Measurements from ENCODE around the gene DLGAP3. TPM values are rescaled to one million over a fixed set of nuclear protein-coding genes. Genes with fewer than 3 reads are reported as not detected.

DLGAP3 gene
- total RNA-seq, 4 donors from 2014 or later, result 0.15 TPM; not detected in 3

- no peak overlapping the region for H3K27ac ChIP-seq
- no peaks in the 10 kb centered on the region for H3K36me3 ChIP-seq
- no peak for ATAC-seq
- H3K4me3 ChIP-seq, result no peak overlapping the region
- in situ Hi-C loops (cut with MboI; ENCODE audit: low sequenced_read_pairs in 4 of 4), result no loop called here
- no peaks in the 10 kb centered on the region for H3K9me3 ChIP-seq
- H3K27me3 ChIP-seq, result peaks cover 0 to 3% (median 0%) of the 10 kb centered on the region in 3 donors
- TF ChIP-seq CTCF (IDR thresholded peaks at IDR 0.05 in 4 of 5, conservative IDR thresholded peaks at IDR 0.05 in 1 of 5) (no peak), POLR2A (IDR thresholded peaks at IDR 0.05) (no peak)
- no peaks in the 10 kb centered on the region for H3K4me1 ChIP-seq
- DNase-seq, result no peak
- intact Hi-C loops (cut with DNase I; ENCODE audit: low total_unique reads), result no loop called here
Measured at GRCh38 chr1:34910425-34910824, 19.0 kb downstream of the DLGAP3 start.

- H3K36me3 ChIP-seq, result no peaks in the 10 kb centered on the region
- H3K9me3 ChIP-seq, result no peaks in the 10 kb centered on the region
- H3K27me3 ChIP-seq, result no peaks in the 10 kb centered on the region
- ATAC-seq (no peak), DNase-seq (no peak)
- intact Hi-C loops (cut with DNase I; ENCODE audit: low total_unique reads), result no loop called here
- no peak overlapping the region for H3K27ac ChIP-seq
- TF ChIP-seq CTCF (IDR thresholded peaks at IDR 0.05 in 4 of 5, conservative IDR thresholded peaks at IDR 0.05 in 1 of 5) (no peak), POLR2A (IDR thresholded peaks at IDR 0.05) (no peak)
- H3K4me3 ChIP-seq, result no peak overlapping the region
- H3K4me1 ChIP-seq, result no peaks in the 10 kb centered on the region
- in situ Hi-C loops (cut with MboI; ENCODE audit: low sequenced_read_pairs in 4 of 4), result no loop called here
Measured at GRCh38 chr1:34908369-34908768, 21.1 kb downstream of the DLGAP3 start.

- no peak for TF ChIP-seq POLR2A (IDR thresholded peaks at IDR 0.05)
- no peak for TF ChIP-seq CTCF (IDR thresholded peaks at IDR 0.05 in 4 of 5, conservative IDR thresholded peaks at IDR 0.05 in 1 of 5)
- H3K27ac ChIP-seq, result no peak overlapping the region
- in situ Hi-C loops (cut with MboI; ENCODE audit: low sequenced_read_pairs in 4 of 4), result no loop called here
- H3K9me3 ChIP-seq, result no peaks in the 10 kb centered on the region
- no peak for DNase-seq
- ATAC-seq, result no peak
- intact Hi-C loops (cut with DNase I; ENCODE audit: low total_unique reads), result no loop called here
- H3K36me3 ChIP-seq, result no peaks in the 10 kb centered on the region
- no peaks in the 10 kb centered on the region for H3K4me1 ChIP-seq
- no peaks in the 10 kb centered on the region for H3K27me3 ChIP-seq
- no peak overlapping the region for H3K4me3 ChIP-seq
Measured at GRCh38 chr1:34907487-34908090, 21.9 kb downstream of the DLGAP3 start.

- no peak overlapping the region for H3K27ac ChIP-seq
- H3K4me1 ChIP-seq, result no peaks in the 10 kb centered on the region
- ATAC-seq, result no peak
- no peak for DNase-seq
- TF ChIP-seq POLR2A (IDR thresholded peaks at IDR 0.05), result no peak
- no peak for TF ChIP-seq CTCF (IDR thresholded peaks at IDR 0.05 in 4 of 5, conservative IDR thresholded peaks at IDR 0.05 in 1 of 5)
- H3K36me3 ChIP-seq, result no peaks in the 10 kb centered on the region
- intact Hi-C loops (cut with DNase I; ENCODE audit: low total_unique reads) (no loop called here), in situ Hi-C loops (cut with MboI; ENCODE audit: low sequenced_read_pairs in 4 of 4) (no loop called here)
- H3K9me3 ChIP-seq, result no peaks in the 10 kb centered on the region
- no peaks in the 10 kb centered on the region for H3K27me3 ChIP-seq
- no peak overlapping the region for H3K4me3 ChIP-seq
Measured at GRCh38 chr1:34906756-34907155, 22.7 kb downstream of the DLGAP3 start.

- TF ChIP-seq CTCF (IDR thresholded peaks at IDR 0.05 in 4 of 5, conservative IDR thresholded peaks at IDR 0.05 in 1 of 5), result no peak
- no peak for TF ChIP-seq POLR2A (IDR thresholded peaks at IDR 0.05)
- Histone ChIP-seq H3K4me1 (no peaks in the 10 kb centered on the region), H3K36me3 (no peaks in the 10 kb centered on the region), H3K9me3 (no peaks in the 10 kb centered on the region), H3K27ac (no peak overlapping the region), H3K4me3 (no peak overlapping the region), H3K27me3 (no peaks in the 10 kb centered on the region)
- intact Hi-C loops (cut with DNase I; ENCODE audit: low total_unique reads), result no loop called here
- DNase-seq, result no peak
- in situ Hi-C loops (cut with MboI; ENCODE audit: low sequenced_read_pairs in 4 of 4), result no loop called here
- no peak for ATAC-seq
Measured at GRCh38 chr1:34906222-34906621, 23.2 kb downstream of the DLGAP3 start.
